Stimulated activated CD8-positive, alpha-beta memory T cell treated with anti-CD3 and anti-CD28 coated beads, Interleukin-15, amount 100 ng/mL, for 1 hour (primary cell): ENCODE results near the gene TTC7B.

ENCODE experiments used
- DNase-seq: peaks from one replicate; pipeline ENCODE4 v3.0.0-alpha.2; 2020; ENCODE audit warnings: low read depth

The TTC7B gene

GRCh38 chr14:90645842-90646443, 170.3 kb downstream of the TTC7B start:
- no peak for DNase-seq

GRCh38 chr14:90644882-90645281, 171.3 kb downstream of the TTC7B start:
- no peak for DNase-seq

GRCh38 chr14:90643982-90644670, 172.1 kb downstream of the TTC7B start:
- DNase-seq = no peak

- DNase-seq = no peak
Observed at GRCh38 chr14:90642244-90642717, 173.9 kb downstream of the TTC7B start.

- DNase-seq = no peak
Observed at GRCh38 chr14:90641615-90642243, 174.5 kb downstream of the TTC7B start.

- no peak for DNase-seq
Observed at GRCh38 chr14:90641168-90641567, 175.1 kb downstream of the TTC7B start.

- DNase-seq = no peak
Observed at GRCh38 chr14:90639641-90640040, 176.6 kb downstream of the TTC7B start.

GRCh38 chr14:90632871-90633270, 183.4 kb downstream of the TTC7B start:
- DNase-seq = no peak

- no peak for DNase-seq
Observed at GRCh38 chr14:90632451-90632850, 183.8 kb downstream of the TTC7B start.

- no peak for DNase-seq
Observed at GRCh38 chr14:90630171-90630806, 185.9 kb downstream of the TTC7B start.

GRCh38 chr14:90629471-90629870, 186.8 kb downstream of the TTC7B start:
- no peak for DNase-seq

- DNase-seq = no peak
Observed at GRCh38 chr14:90628825-90629224, 187.4 kb downstream of the TTC7B start.

GRCh38 chr14:90627478-90627877, 188.8 kb downstream of the TTC7B start:
- no peak for DNase-seq

GRCh38 chr14:90626550-90626949, 189.7 kb downstream of the TTC7B start:
- DNase-seq = no peak

GRCh38 chr14:90625445-90625844, 190.8 kb downstream of the TTC7B start:
- DNase-seq = no peak

GRCh38 chr14:90624732-90625400, 191.4 kb downstream of the TTC7B start:
- no peak for DNase-seq

GRCh38 chr14:90624227-90624626, 192.0 kb downstream of the TTC7B start:
- no peak for DNase-seq

- DNase-seq = no peak
Observed at GRCh38 chr14:90621201-90621600, 195.0 kb downstream of the TTC7B start.

GRCh38 chr14:90620568-90621077, 195.6 kb downstream of the TTC7B start:
- DNase-seq = no peak

- DNase-seq = no peak
Observed at GRCh38 chr14:90619911-90620310, 196.3 kb downstream of the TTC7B start.

GRCh38 chr14:90617961-90618360, 198.3 kb downstream of the TTC7B start:
- no peak for DNase-seq

- DNase-seq = no peak
Observed at GRCh38 chr14:90616881-90617280, 199.3 kb downstream of the TTC7B start.
